Transverse colon (tissue), 4 donors: ENCODE measurements around the gene CELF4. TPM values are rescaled to one million over a fixed set of nuclear protein-coding genes. Genes with fewer than 3 reads are reported as not detected.

ENCODE experiments used
- DNase-seq: peaks from one replicate; pipeline ENCODE4 v3.0.0-alpha.2; 2019
- H3K27ac ChIP-seq, 4 donors: fragments of 200-600 bp; sonication (generic); 2 replicates each; pipeline ENCODE4 v1.5.1; 2016 to 2018; ENCODE audit warnings: inconsistent platforms in 4 of 4
- H3K27me3 ChIP-seq: fragments of 200-600 bp; sonication (generic); 2 replicates; pipeline ENCODE4 v1.5.1; 2017; ENCODE audit warnings: inconsistent platforms
- H3K36me3 ChIP-seq, 4 donors: fragments of 200-600 bp; sonication (generic); 2 replicates each; pipeline ENCODE4 v1.5.1; 2017 to 2019; ENCODE audit warnings: inconsistent platforms in 4 of 4
- H3K4me1 ChIP-seq, 4 donors: fragments of 200-600 bp; sonication (generic); 2 replicates each; pipeline ENCODE4 v1.5.1; 2017 to 2020; ENCODE audit warnings: inconsistent platforms in 4 of 4
- H3K4me3 ChIP-seq, 4 donors: fragments of 200-600 bp; sonication (generic); 1 replicate in 1 of 4; 2 replicates in 3 of 4; pipeline versions ENCODE4 v1.5.1 to v1.6.1; 2017 to 2019; ENCODE audit warnings: inconsistent platforms in 4 of 4
- H3K9me3 ChIP-seq, 2 donors: fragments of 200-600 bp; sonication (generic); 2 replicates each; pipeline ENCODE4 v1.5.1; 2017 to 2019; ENCODE audit warnings: inconsistent platforms in 2 of 2
- CTCF ChIP-seq, 5 experiments: fragments of 200-600 bp in 3 of 5; fragments of 450-650 bp in 2 of 5; sonication (generic) in 3 of 5; IDR thresholded peaks; 1 replicate in 2 of 5; 2 replicates in 3 of 5; pipeline ENCODE4 v1.5.1; 2016 to 2017; ENCODE audit warnings: antibody characterized with exemption in 5 of 5, inconsistent platforms in 3 of 5, mild to moderate bottlenecking in 2 of 5, moderate library complexity in 1 of 5
- EP300 ChIP-seq: sonication (generic); formaldehyde crosslinking; IDR thresholded peaks from one replicate; pipeline ENCODE4 v1.6.1; 2017; ENCODE audit warnings: antibody characterized with exemption, low read depth
- POLR2A ChIP-seq: fragments of 450-650 bp; IDR thresholded peaks from one replicate; pipeline ENCODE4 v1.6.1; 2016; ENCODE audit warnings: antibody characterized with exemption, mild to moderate bottlenecking, moderate library complexity
- POLR2AphosphoS5 ChIP-seq, 3 donors: sonication (generic); formaldehyde crosslinking; IDR thresholded peaks; one replicate each; pipeline ENCODE4 v1.6.1; 2016; ENCODE audit warnings: antibody characterized with exemption in 3 of 3
- WGBS, 2 donors: methylation state at CpG; one replicate each; pipeline ENCODE4 v1.1.5; 2018; ENCODE audit warnings: low coverage in 1 of 2; 5-methylcytosine and 5-hydroxymethylcytosine counted together
- in situ Hi-C, 4 donors: fragments of 200-750 bp; cut with MboI; loops; one replicate each; pipeline versions ENCODE4 v1.15.0 to v1.15.1; 2017; ENCODE audit warnings: low sequenced_read_pairs in 3 of 4, low pct_ligation_motif_present in 1 of 4, low pct_unique_long_range_greater_than_20kb in 1 of 4
- intact Hi-C: fragments of 100-400 bp; cut with DNase I; formaldehyde crosslinking; loops from one replicate; pipeline ENCODE4 v1.15.1; 2023; ENCODE audit warnings: low total_unique reads
- total RNA-seq, 4 donors: library from RNA; depleted of rRNA; stranded (reverse); fragments of >200 nt; gene quantifications; one replicate each; pipeline ENCODE4 v1.1.0, GENCODE V29; 2016

The CELF4 gene
- total RNA-seq, 4 donors from 2014 or later: 0.14 to 0.75 TPM; not detected in 2

GRCh38 chr18:37335409-37335736 is 230.2 kb downstream of the CELF4 start:
- H3K27me3 ChIP-seq: no peaks in the 10 kb centered on the region
- no peak for TF ChIP-seq EP300
- peak in 1 of 5 experiments; percentile 19 for TF ChIP-seq CTCF (IDR thresholded peaks at IDR 0.05)
- in situ Hi-C loops (no loop called here), intact Hi-C loops (no loop called here)
- H3K36me3 ChIP-seq: no peaks in the 10 kb centered on the region
- WGBS, 2 donors: 45% methylated on average over 3 of the region's 3 CpGs; no CpG with 5 or more reads in 1 of the 2 donors
- no peaks in the 10 kb centered on the region for H3K4me1 ChIP-seq
- no peak for DNase-seq
- no peak overlapping the region for H3K27ac ChIP-seq
- H3K9me3 ChIP-seq: no peaks in the 10 kb centered on the region
- no peak overlapping the region for H3K4me3 ChIP-seq

DNA sequence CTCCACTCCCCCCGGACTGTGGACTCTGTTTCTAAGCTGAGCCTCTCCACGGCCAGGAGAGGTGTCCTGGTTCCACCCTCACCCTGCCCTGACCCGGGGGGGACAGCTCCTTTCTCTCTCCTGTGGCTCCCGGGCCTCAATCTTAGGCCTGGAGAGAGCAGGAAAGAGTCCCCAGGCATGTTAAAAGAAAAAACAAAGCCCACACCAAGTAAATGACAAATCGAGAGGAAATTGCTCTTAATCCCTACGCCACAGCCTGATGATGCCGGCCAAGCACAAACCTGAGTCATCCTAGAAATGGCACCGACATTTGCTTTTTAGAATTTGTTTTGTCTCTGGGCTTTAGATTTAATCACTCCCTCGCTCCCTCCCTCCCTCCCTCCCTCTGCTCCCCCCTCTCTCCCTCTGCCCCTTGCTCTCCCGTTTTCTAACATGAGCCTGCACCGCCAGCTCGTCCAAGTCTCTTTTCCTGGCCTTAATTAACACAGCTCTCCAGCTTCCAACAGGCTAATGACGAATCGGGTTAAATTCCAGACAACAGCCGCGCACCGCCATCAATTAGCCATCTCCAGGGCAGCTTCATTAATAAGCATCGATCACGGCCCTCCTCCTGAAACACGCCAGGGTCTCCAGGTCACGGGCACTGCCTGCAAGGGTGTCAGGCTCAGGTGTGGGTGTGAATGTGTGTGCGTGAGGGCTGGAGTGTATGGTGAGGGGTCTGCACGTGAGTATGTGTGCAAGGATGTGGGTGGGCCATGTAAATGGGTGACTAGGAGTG is 230.8 kb downstream of the CELF4 start:
- Histone ChIP-seq H3K27me3 (no peaks in the 10 kb centered on the region), H3K4me3 (no peak overlapping the region), H3K27ac (no peak overlapping the region), H3K9me3 (no peaks in the 10 kb centered on the region), H3K36me3 (no peaks in the 10 kb centered on the region), H3K4me1 (no peaks in the 10 kb centered on the region)
- DNase-seq: no peak
- in situ Hi-C loops (no loop called here), intact Hi-C loops (no loop called here)
- WGBS, 2 donors: 68 to 70% methylated on average over 18 to 23 of the region's 23 CpGs
- TF ChIP-seq POLR2A: no peak
- no peak for TF ChIP-seq CTCF (IDR thresholded peaks at IDR 0.05)
- TF ChIP-seq POLR2AphosphoS5 (IDR thresholded peaks at IDR 0.05): no peak
- no peak for TF ChIP-seq EP300

DNA sequence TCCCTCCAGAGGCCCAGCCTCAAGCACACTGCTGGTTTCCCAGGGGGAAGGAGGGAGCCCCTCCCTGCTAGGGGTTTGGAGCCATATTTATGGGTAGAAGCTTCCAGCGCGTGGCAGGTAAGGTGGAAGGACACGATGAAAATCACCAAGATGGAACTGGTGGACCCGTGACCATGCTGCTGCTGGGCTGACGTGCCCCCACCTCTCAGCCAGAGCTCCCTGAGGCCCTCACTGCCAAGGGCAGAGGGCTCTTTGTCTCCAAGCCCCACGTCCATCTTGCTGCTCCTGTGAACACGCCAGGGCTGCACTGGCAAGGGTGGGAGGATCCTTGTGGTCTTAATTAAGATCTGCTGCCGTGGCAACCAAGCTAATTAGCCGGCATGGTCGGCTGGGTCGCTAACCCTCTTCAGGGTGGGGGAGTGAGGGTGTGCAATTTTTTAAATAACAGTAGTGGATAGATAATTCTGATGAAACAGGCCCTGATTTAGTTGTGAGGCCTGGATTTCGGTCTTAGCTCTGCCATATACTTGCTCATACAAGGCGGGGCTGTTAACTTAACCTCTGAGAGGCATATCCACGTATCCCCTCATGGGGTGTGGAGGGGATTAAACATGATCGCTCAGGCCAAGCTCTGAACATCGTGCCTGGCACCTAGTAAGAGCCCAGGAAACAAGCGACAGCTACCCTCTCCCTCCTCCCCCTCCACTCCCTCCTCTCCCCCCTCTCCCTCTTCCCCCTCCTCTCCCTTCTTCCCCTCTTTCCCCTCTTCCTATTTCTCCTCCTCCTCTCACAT is 232.8 kb downstream of the CELF4 start:
- Histone ChIP-seq H3K36me3 (no peaks in the 10 kb centered on the region), H3K27me3 (no peaks in the 10 kb centered on the region), H3K27ac (no peak overlapping the region), H3K4me3 (no peak overlapping the region), H3K9me3 (no peaks in the 10 kb centered on the region), H3K4me1 (no peaks in the 10 kb centered on the region)
- no peak for TF ChIP-seq POLR2AphosphoS5 (IDR thresholded peaks at IDR 0.05)
- TF ChIP-seq CTCF (IDR thresholded peaks at IDR 0.05): no peak
- TF ChIP-seq EP300: no peak
- TF ChIP-seq POLR2A: no peak
- intact Hi-C loops: no loop called here
- no peak for DNase-seq
- WGBS, 2 donors: 61 to 73% methylated on average over 3 to 17 of the region's 17 CpGs
- in situ Hi-C loops: no loop called here

DNA sequence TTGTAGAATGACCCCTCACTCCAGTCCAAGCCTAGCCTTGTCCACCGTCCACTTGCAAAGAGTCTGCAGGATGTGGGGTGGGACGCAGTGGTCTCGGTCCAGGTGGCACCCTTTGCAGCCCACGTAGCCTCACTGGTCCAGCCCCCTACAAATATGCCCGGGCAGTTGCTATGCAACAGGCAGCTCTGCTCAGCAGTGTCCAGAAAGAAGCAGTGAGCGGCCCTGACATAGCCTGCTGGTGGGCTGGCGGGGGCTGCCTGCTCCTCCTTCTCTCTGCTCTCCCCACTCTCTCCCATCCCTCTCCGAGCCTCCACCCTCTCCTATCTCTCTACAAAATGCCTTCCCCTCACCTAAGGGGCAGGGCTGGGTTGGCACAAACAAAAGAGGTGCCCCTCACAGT is 233.4 kb downstream of the CELF4 start:
- intact Hi-C loops (no loop called here), in situ Hi-C loops (no loop called here)
- Histone ChIP-seq H3K9me3 (no peaks in the 10 kb centered on the region), H3K27ac (no peak overlapping the region), H3K27me3 (no peaks in the 10 kb centered on the region), H3K4me1 (no peaks in the 10 kb centered on the region), H3K36me3 (no peaks in the 10 kb centered on the region), H3K4me3 (no peak overlapping the region)
- DNase-seq: no peak
- TF ChIP-seq EP300 (no peak), POLR2AphosphoS5 (IDR thresholded peaks at IDR 0.05) (no peak)
- WGBS, 2 donors: 86% methylated on average over 8 of the region's 8 CpGs; no CpG with 5 or more reads in 1 of the 2 donors
